GM12873 (cell line): ENCODE data around the gene MRPS26.

Experiments
- CTCF ChIP-seq: IDR thresholded peaks from 2 replicates; pipeline ENCODE4 v1.5.1; 2012; ENCODE audit warnings: low read depth, mild to moderate bottlenecking, moderate library complexity, low read length, control low read depth; ENCODE audit not compliant: insufficient read depth; ENCODE audit errors: missing control alignments

The MRPS26 gene

GRCh38 chr20:3074812-3075211, 29.0 kb downstream of the MRPS26 start:
- no peak for TF ChIP-seq CTCF

- no peak for TF ChIP-seq CTCF
Observed at GRCh38 chr20:3077618-3078134, 31.8 kb downstream of the MRPS26 start.

GRCh38 chr20:3080939-3081388, 35.1 kb downstream of the MRPS26 start:
- TF ChIP-seq CTCF: no peak

- no peak for TF ChIP-seq CTCF
Observed at GRCh38 chr20:3081641-3082040, 35.8 kb downstream of the MRPS26 start.

- no peak for TF ChIP-seq CTCF
Observed at GRCh38 chr20:3082306-3082951, 36.6 kb downstream of the MRPS26 start.

GRCh38 chr20:3082955-3083952, 37.4 kb downstream of the MRPS26 start:
- no peak for TF ChIP-seq CTCF
